Heart left ventricle (tissue), 13 donors: Measurements from ENCODE around the gene PLBD1.

Experiments
- POLR2A ChIP-seq, 2 donors: fragments of 450-650 bp; IDR thresholded peaks; one replicate each; pipeline ENCODE4 v1.6.1; 2017; ENCODE audit warnings: antibody characterized with exemption in 2 of 2, mild to moderate bottlenecking in 2 of 2, moderate library complexity in 2 of 2
- TF ChIP-seq, protein P1 (sequence below), 12 donors: fragments of 200-600 bp; sonication (generic) in 4 of 12; IDR thresholded peaks; one replicate each; pipeline versions ENCODE4 v1.5.0 to v1.8.0; 2018 to 2022; ENCODE audit warnings: antibody characterized with exemption in 12 of 12, mild to moderate bottlenecking in 5 of 12
- donor health status: ischemic (EF 13 %, LVEDD 7.1; RV severe dilation, severe dysfunction).
- donor health status: DM: no; HTN: yes; CAD: no.
- donor health status: DM: no; HTN: no; CAD: no.
- donor health status: ischemic (EF 25% LVEDD 6.9; RV normal size, moderate dysfunction).
- donor health status: ischemic (EF 25% LVEDD 5.7; RV mildly dilated, moderate dysfunction).
- donor health status: ischemic (EF 35%, LVEDD 5.7; RV mildly dilated, moderate dysfunction).
- donor health status: nonischemic (EF 11% LVEDD 7.7; RV severe dilation, severe dysfunction).
- donor health status: DM: yes; HTN: yes; CAD: no.
- donor health status: PGD.
- donor health status: ischemic (EF 29% LVEDD 5.4; RV normal size, mild dysfunction).
- donor health status: nonischemic (EF 23%, LVEDD 6.1; RV moderate dilation, normal function).

DNA sequence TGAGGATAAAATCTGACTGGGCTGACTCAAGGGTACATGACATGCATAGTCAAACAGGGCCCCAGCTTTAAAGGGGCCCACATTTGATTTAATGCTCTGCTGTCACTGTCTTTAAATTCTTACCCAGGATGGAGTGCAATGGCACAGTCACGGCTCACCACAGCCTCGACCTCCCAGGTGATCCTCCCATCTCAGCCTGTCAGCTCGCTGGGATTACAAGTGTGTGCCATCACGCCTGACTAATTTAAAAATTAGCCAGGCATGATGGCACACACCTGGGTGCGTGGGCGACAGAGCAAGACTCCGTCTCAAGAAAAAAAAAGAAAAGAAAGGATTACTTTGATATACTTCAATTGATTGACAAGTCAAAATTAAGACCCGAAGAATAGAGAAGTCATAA is 9.2 kb upstream of the PLBD1 start:
- no peak for TF ChIP-seq POLR2A (IDR thresholded peaks at IDR 0.05)
- TF ChIP-seq, protein P1, sequence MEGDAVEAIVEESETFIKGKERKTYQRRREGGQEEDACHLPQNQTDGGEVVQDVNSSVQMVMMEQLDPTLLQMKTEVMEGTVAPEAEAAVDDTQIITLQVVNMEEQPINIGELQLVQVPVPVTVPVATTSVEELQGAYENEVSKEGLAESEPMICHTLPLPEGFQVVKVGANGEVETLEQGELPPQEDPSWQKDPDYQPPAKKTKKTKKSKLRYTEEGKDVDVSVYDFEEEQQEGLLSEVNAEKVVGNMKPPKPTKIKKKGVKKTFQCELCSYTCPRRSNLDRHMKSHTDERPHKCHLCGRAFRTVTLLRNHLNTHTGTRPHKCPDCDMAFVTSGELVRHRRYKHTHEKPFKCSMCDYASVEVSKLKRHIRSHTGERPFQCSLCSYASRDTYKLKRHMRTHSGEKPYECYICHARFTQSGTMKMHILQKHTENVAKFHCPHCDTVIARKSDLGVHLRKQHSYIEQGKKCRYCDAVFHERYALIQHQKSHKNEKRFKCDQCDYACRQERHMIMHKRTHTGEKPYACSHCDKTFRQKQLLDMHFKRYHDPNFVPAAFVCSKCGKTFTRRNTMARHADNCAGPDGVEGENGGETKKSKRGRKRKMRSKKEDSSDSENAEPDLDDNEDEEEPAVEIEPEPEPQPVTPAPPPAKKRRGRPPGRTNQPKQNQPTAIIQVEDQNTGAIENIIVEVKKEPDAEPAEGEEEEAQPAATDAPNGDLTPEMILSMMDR (IDR thresholded peaks at IDR 0.05) = no peak
